Karpas-422 (cell line): ENCODE results near the gene DHRS1. TPM values are rescaled to one million over a fixed set of nuclear protein-coding genes. Genes with fewer than 3 reads are reported as not detected.

Source experiments
- DNase-seq: peaks from one replicate; pipeline ENCODE4 v3.0.0-alpha.2; 2015
- H2AFZ ChIP-seq: fragments of 200-600 bp; sonication (generic); 2 replicates; pipeline ENCODE4 v1.6.1; 2014; ENCODE audit warnings: antibody characterized with exemption, low read length, mixed read lengths
- H3K27ac ChIP-seq: fragments of 200-600 bp; sonication (generic); 2 replicates; pipeline ENCODE4 v1.5.1; 2014; ENCODE audit warnings: mild to moderate bottlenecking, low read length, moderate library complexity
- H3K27me3 ChIP-seq: fragments of 200-600 bp; sonication (generic); 2 replicates; pipeline ENCODE4 v1.6.1; 2014; ENCODE audit warnings: low read length, mixed read lengths
- H3K36me3 ChIP-seq: fragments of 200-600 bp; sonication (generic); 2 replicates; pipeline ENCODE4 v1.6.1; 2014; ENCODE audit warnings: low read length, mixed read lengths; ENCODE audit not compliant: insufficient read depth
- H3K4me1 ChIP-seq: fragments of 200-600 bp; sonication (generic); 2 replicates; pipeline ENCODE4 v1.6.1; 2014; ENCODE audit warnings: mild to moderate bottlenecking, low read length, mixed read lengths
- H3K4me2 ChIP-seq: fragments of 200-600 bp; sonication (generic); 2 replicates; pipeline ENCODE4 v1.6.1; 2014; ENCODE audit warnings: low read length, low read depth, mild to moderate bottlenecking; ENCODE audit not compliant: poor library complexity, severe bottlenecking
- H3K4me3 ChIP-seq: fragments of 200-600 bp; sonication (generic); 2 replicates; pipeline ENCODE4 v1.5.1; 2014; ENCODE audit warnings: mild to moderate bottlenecking, antibody characterized with exemption, low read length, mixed read lengths
- H3K79me2 ChIP-seq: fragments of 200-600 bp; sonication (generic); 2 replicates; pipeline ENCODE4 v1.6.1; 2014; ENCODE audit warnings: mild to moderate bottlenecking, low read length, mixed read lengths
- H3K9ac ChIP-seq: fragments of 200-600 bp; sonication (generic); 2 replicates; pipeline ENCODE4 v1.6.0; 2014; ENCODE audit warnings: low read length
- H3K9me2 ChIP-seq: fragments of 200-600 bp; sonication (generic), shearing (Covaris generic); replicated peaks from 2 replicates; pipeline ENCODE4 v1.6.0; 2014; ENCODE audit warnings: mild to moderate bottlenecking, low read length, moderate library complexity; ENCODE audit not compliant: insufficient read depth
- H3K9me3 ChIP-seq: fragments of 300-700, 200-600 bp; sonication (generic); 2 replicates; pipeline ENCODE4 v1.6.1; 2014; ENCODE audit warnings: low read length, mixed read lengths
- H4K20me1 ChIP-seq: fragments of 200-600 bp; sonication (generic); 2 replicates; pipeline ENCODE4 v1.6.1; 2014; ENCODE audit warnings: mild to moderate bottlenecking, antibody characterized with exemption, low read length, low read depth; ENCODE audit not compliant: insufficient read depth
- total RNA-seq: library from RNA; depleted of rRNA; stranded (reverse); fragments of >200 nt; shearing (Covaris generic); gene quantifications from 2 replicates; pipeline ENCODE4 v1.2.3, GENCODE V29; 2014; ENCODE audit warnings: low replicate concordance

Gene DHRS1
- total RNA-seq, 1 experiment from 2014 or later = 35.9 TPM

- H3K9me3 ChIP-seq = no peaks in the 10 kb centered on the region
- no peak for DNase-seq
- H3K4me2 ChIP-seq = no peak overlapping the region
- H3K27ac ChIP-seq = no peak overlapping the region
- H4K20me1 ChIP-seq = peaks cover 9% of the 10 kb centered on the region; the same call in 1 of the 2 replicates
- H3K9me2 ChIP-seq = no peaks in the 10 kb centered on the region
- H3K36me3 ChIP-seq = peaks cover 24% of the 10 kb centered on the region
- no peaks in the 10 kb centered on the region for H3K27me3 ChIP-seq
- H3K4me1 ChIP-seq = peaks cover 34% of the 10 kb centered on the region
- peak overlapping the region; percentile 5; the same call in 1 of the 2 replicates for H3K9ac ChIP-seq
- no peak overlapping the region for H3K4me3 ChIP-seq
- no peak overlapping the region for H2AFZ ChIP-seq
- peaks cover 39% of the 10 kb centered on the region for H3K79me2 ChIP-seq
These were observed 2.2 kb downstream of the DHRS1 start for GRCh38 chr14:24297190-24297964.

GRCh38 chr14:24296341-24297157 lies 3.0 kb downstream of the DHRS1 start:
- peaks cover 16% of the 10 kb centered on the region; the same call in 1 of the 2 replicates for H3K36me3 ChIP-seq
- H3K27me3 ChIP-seq = no peaks in the 10 kb centered on the region
- no peak overlapping the region for H3K9ac ChIP-seq
- DNase-seq = peak; percentile 93
- H3K4me2 ChIP-seq = no peak overlapping the region
- no peaks in the 10 kb centered on the region for H3K9me3 ChIP-seq
- no peak overlapping the region for H3K4me3 ChIP-seq
- H3K27ac ChIP-seq = no peak overlapping the region
- no peaks in the 10 kb centered on the region for H3K9me2 ChIP-seq
- H3K4me1 ChIP-seq = peaks cover 33% of the 10 kb centered on the region
- peaks cover 9% of the 10 kb centered on the region; the same call in 1 of the 2 replicates for H4K20me1 ChIP-seq
- H2AFZ ChIP-seq = no peak overlapping the region
- H3K79me2 ChIP-seq = peaks cover 31% of the 10 kb centered on the region

GRCh38 chr14:24293525-24293924 lies 6.1 kb downstream of the DHRS1 start:
- H3K79me2 ChIP-seq = peaks cover 9% of the 10 kb centered on the region
- H3K27me3 ChIP-seq = no peaks in the 10 kb centered on the region
- DNase-seq = no peak
- peaks cover 14% of the 10 kb centered on the region for H3K4me1 ChIP-seq
- no peaks in the 10 kb centered on the region for H3K9me3 ChIP-seq
- H2AFZ ChIP-seq = no peak overlapping the region
- H3K4me2 ChIP-seq = no peak overlapping the region
- no peaks in the 10 kb centered on the region for H4K20me1 ChIP-seq
- no peaks in the 10 kb centered on the region for H3K9me2 ChIP-seq
- no peak overlapping the region for H3K9ac ChIP-seq
- peaks cover 25% of the 10 kb centered on the region; the same call in 1 of the 2 replicates for H3K36me3 ChIP-seq
- H3K27ac ChIP-seq = no peak overlapping the region
- H3K4me3 ChIP-seq = no peak overlapping the region

- peaks cover 25% of the 10 kb centered on the region; the same call in 1 of the 2 replicates for H3K36me3 ChIP-seq
- no peak overlapping the region for H3K4me3 ChIP-seq
- H3K27me3 ChIP-seq = no peaks in the 10 kb centered on the region
These were observed 7.3 kb downstream of the DHRS1 start for GRCh38 chr14:24292118-24292807.

GRCh38 chr14:24291446-24292117 lies 8.0 kb downstream of the DHRS1 start:
- H3K27ac ChIP-seq = no peak overlapping the region
- H3K9ac ChIP-seq = no peak overlapping the region
- H3K4me3 ChIP-seq = no peak overlapping the region
- no peaks in the 10 kb centered on the region for H3K4me1 ChIP-seq
- no peaks in the 10 kb centered on the region for H3K9me2 ChIP-seq
- no peak overlapping the region for H2AFZ ChIP-seq
- H3K9me3 ChIP-seq = no peaks in the 10 kb centered on the region
- peaks cover 25% of the 10 kb centered on the region; the same call in 1 of the 2 replicates for H3K36me3 ChIP-seq
- DNase-seq = no peak
- H4K20me1 ChIP-seq = no peaks in the 10 kb centered on the region
- no peak overlapping the region for H3K4me2 ChIP-seq
- peaks cover 11% of the 10 kb centered on the region; the same call in 1 of the 2 replicates for H3K79me2 ChIP-seq
- H3K27me3 ChIP-seq = no peaks in the 10 kb centered on the region

More at GRCh38 chr14:24292118-24292807, 7.3 kb downstream of the DHRS1 start:
- no peaks in the 10 kb centered on the region for H3K9me2 ChIP-seq
- peaks cover 11% of the 10 kb centered on the region; the same call in 1 of the 2 replicates for H3K79me2 ChIP-seq
- H3K9ac ChIP-seq = no peak overlapping the region
- no peaks in the 10 kb centered on the region for H3K9me3 ChIP-seq
- H3K27ac ChIP-seq = no peak overlapping the region
- no peaks in the 10 kb centered on the region for H4K20me1 ChIP-seq
- peaks cover 3% of the 10 kb centered on the region for H3K4me1 ChIP-seq
- no peak overlapping the region for H2AFZ ChIP-seq
- DNase-seq = no peak
- no peak overlapping the region for H3K4me2 ChIP-seq

- Histone ChIP-seq H3K4me2 (no peak overlapping the region), H3K4me3 (no peak overlapping the region), H3K27me3 (no peaks in the 10 kb centered on the region), H3K27ac (no peak overlapping the region), H3K9me3 (no peaks in the 10 kb centered on the region), H3K4me1 (no peaks in the 10 kb centered on the region), H3K9ac (no peak overlapping the region), H3K36me3 (peaks cover 19% of the 10 kb centered on the region; the same call in 1 of the 2 replicates), H4K20me1 (no peaks in the 10 kb centered on the region), H2AFZ (no peak overlapping the region), H3K79me2 (peaks cover 11% of the 10 kb centered on the region; the same call in 1 of the 2 replicates), H3K9me2 (no peaks in the 10 kb centered on the region)
- no peak for DNase-seq
These were observed 8.8 kb downstream of the DHRS1 start for GRCh38 chr14:24290746-24291145.

- Histone ChIP-seq H3K9me3 (no peaks in the 10 kb centered on the region), H3K27me3 (no peaks in the 10 kb centered on the region), H3K4me1 (no peaks in the 10 kb centered on the region), H3K9ac (no peak overlapping the region), H3K27ac (no peak overlapping the region), H4K20me1 (no peaks in the 10 kb centered on the region), H3K9me2 (no peaks in the 10 kb centered on the region), H3K4me2 (no peak overlapping the region), H3K36me3 (peaks cover 12% of the 10 kb centered on the region; the same call in 1 of the 2 replicates), H2AFZ (no peak overlapping the region), H3K4me3 (no peak overlapping the region), H3K79me2 (peaks cover 11% of the 10 kb centered on the region; the same call in 1 of the 2 replicates)
- DNase-seq = no peak
These were observed 9.8 kb downstream of the DHRS1 start for GRCh38 chr14:24289649-24290280.
